Measurements from ENCODE around the gene XPO1.
"Not testable (repeated sequence)": the region's sequence is repeated elsewhere in the genome, so short reads cannot be mapped to it uniquely, and the experiment has no call there.

The XPO1 gene

GRCh38 chr2:61534926-61535325 is 3.2 kb downstream of the XPO1 start:
- DNase-seq (ENCODE audit: low spot score): peak; percentile 18

- no peak for DNase-seq (ENCODE audit: low spot score)
Observed at GRCh38 chr2:61530749-61531148, 7.4 kb downstream of the XPO1 start.

GRCh38 chr2:61529944-61530735 is 8.0 kb downstream of the XPO1 start:
- DNase-seq (ENCODE audit: low spot score): no peak

- no peak for DNase-seq (ENCODE audit: low spot score)
Observed at GRCh38 chr2:61520261-61520660, 17.9 kb downstream of the XPO1 start.

- DNase-seq (ENCODE audit: low spot score): no peak
Observed at GRCh38 chr2:61512768-61513398, 25.3 kb downstream of the XPO1 start.

GRCh38 chr2:61510674-61511671 is 27.2 kb downstream of the XPO1 start:
- no peak for DNase-seq (ENCODE audit: low spot score)

GRCh38 chr2:61504949-61505348 is 33.2 kb downstream of the XPO1 start:
- no peak for DNase-seq (ENCODE audit: low spot score)

GRCh38 chr2:61499060-61499459 is 39.1 kb downstream of the XPO1 start:
- no peak for DNase-seq (ENCODE audit: low spot score)

- DNase-seq (ENCODE audit: low spot score): peak; percentile 12
Observed at GRCh38 chr2:61493523-61493942, 44.6 kb downstream of the XPO1 start.

GRCh38 chr2:61492476-61492875 is 45.7 kb downstream of the XPO1 start:
- DNase-seq (ENCODE audit: low spot score): no peak

GRCh38 chr2:61485281-61485680 is 52.9 kb downstream of the XPO1 start:
- DNase-seq (ENCODE audit: low spot score): no peak

GRCh38 chr2:61478086-61478485 is 60.1 kb downstream of the XPO1 start:
- no peak for DNase-seq (ENCODE audit: low spot score)

GRCh38 chr2:61476929-61477589 is 61.1 kb downstream of the XPO1 start:
- not testable (repeated sequence) for DNase-seq (ENCODE audit: low spot score)

GRCh38 chr2:61471905-61472805 is 66.0 kb downstream of the XPO1 start:
- DNase-seq (ENCODE audit: low spot score): peak; percentile 16

- DNase-seq (ENCODE audit: low spot score): peak; percentile 98
Observed at GRCh38 chr2:61470965-61471904, 66.9 kb downstream of the XPO1 start, which contains the start of gene USP34. TSS of gene USP34 (minus strand) at chr2:61471087. CDS start at chr2:61470692, 395 bp downstream.

- DNase-seq (ENCODE audit: low spot score): peak; percentile 95
Observed at GRCh38 chr2:61470122-61470951, 67.8 kb downstream of the XPO1 start.

GRCh38 chr2:61469424-61470121 is 68.6 kb downstream of the XPO1 start:
- peak; percentile 15 for DNase-seq (ENCODE audit: low spot score)

- not testable (repeated sequence) for DNase-seq (ENCODE audit: low spot score)
Observed at GRCh38 chr2:61468231-61468630, 69.9 kb downstream of the XPO1 start.
